SH-SY5Y (cell line): ENCODE data around the gene CTNNBIP1.

Source experiments
- GATA2 ChIP-seq: IDR thresholded peaks from 2 replicates; pipeline ENCODE4 v1.6.1; 2011; ENCODE audit warnings: mild to moderate bottlenecking, low read depth, low read length
- GATA3 ChIP-seq: IDR thresholded peaks from 2 replicates; pipeline ENCODE4 v1.6.1; 2011; ENCODE audit warnings: low read depth, mild to moderate bottlenecking, low read length, moderate library complexity

Gene CTNNBIP1

GRCh38 chr1:9843576-9843945 lies 66.5 kb downstream of the CTNNBIP1 start:
- TF ChIP-seq GATA2 (no peak), GATA3 (no peak)

- TF ChIP-seq GATA3 (no peak), GATA2 (no peak)
Observed at GRCh38 chr1:9842781-9843575, 67.1 kb downstream of the CTNNBIP1 start.

- TF ChIP-seq GATA2 = no peak
- TF ChIP-seq GATA3 = no peak
Observed at GRCh38 chr1:9842073-9842711, 67.9 kb downstream of the CTNNBIP1 start.

- TF ChIP-seq GATA3 (no peak), GATA2 (no peak)
Observed at GRCh38 chr1:9841460-9841859, 68.6 kb downstream of the CTNNBIP1 start.

GRCh38 chr1:9840176-9840575 lies 69.9 kb downstream of the CTNNBIP1 start:
- TF ChIP-seq GATA3 (no peak), GATA2 (no peak)

GRCh38 chr1:9838946-9839345 lies 71.1 kb downstream of the CTNNBIP1 start:
- TF ChIP-seq GATA3 = no peak
- no peak for TF ChIP-seq GATA2

- TF ChIP-seq GATA3 = no peak
- no peak for TF ChIP-seq GATA2
Observed at GRCh38 chr1:9836632-9836960, 73.5 kb downstream of the CTNNBIP1 start.

- TF ChIP-seq GATA3 (no peak), GATA2 (no peak)
Observed at GRCh38 chr1:9835758-9836631, 74.1 kb downstream of the CTNNBIP1 start.

GRCh38 chr1:9835404-9835757 lies 74.7 kb downstream of the CTNNBIP1 start:
- TF ChIP-seq GATA3 (no peak), GATA2 (no peak)

- TF ChIP-seq GATA2 = no peak
- no peak for TF ChIP-seq GATA3
Observed at GRCh38 chr1:9833632-9834031, 76.4 kb downstream of the CTNNBIP1 start.

- no peak for TF ChIP-seq GATA3
- no peak for TF ChIP-seq GATA2
Observed at GRCh38 chr1:9827558-9828185, 82.4 kb downstream of the CTNNBIP1 start.

GRCh38 chr1:9826616-9827015 lies 83.5 kb downstream of the CTNNBIP1 start:
- TF ChIP-seq GATA3 = no peak
- no peak for TF ChIP-seq GATA2

GRCh38 chr1:9826087-9826486 lies 84.0 kb downstream of the CTNNBIP1 start:
- TF ChIP-seq GATA2 = no peak
- no peak for TF ChIP-seq GATA3

- TF ChIP-seq GATA3 = no peak
Observed at GRCh38 chr1:9825093-9826074, 84.7 kb downstream of the CTNNBIP1 start.
